ENCODE measurements around the gene AMELX. TPM values are rescaled to one million over a fixed set of nuclear protein-coding genes. Genes with fewer than 3 reads are reported as not detected.

The AMELX gene
- total RNA-seq: not detected
- not detected for polyA plus RNA-seq
- long read RNA-seq, donor 1: 0 reads
- long read RNA-seq, donor 2: 0 reads
- long read RNA-seq, donor 3: 0 reads
- long read RNA-seq, donor 4: 0 reads
- long read RNA-seq, donor 5: 0 reads
- long read RNA-seq, donor 6: 0 reads
- long read RNA-seq, donor 7: 0 reads
- long read RNA-seq, donor 8: 0 reads
- long read RNA-seq, donor 9: 0 reads
- long read RNA-seq, donor 10: 0 reads

DNA sequence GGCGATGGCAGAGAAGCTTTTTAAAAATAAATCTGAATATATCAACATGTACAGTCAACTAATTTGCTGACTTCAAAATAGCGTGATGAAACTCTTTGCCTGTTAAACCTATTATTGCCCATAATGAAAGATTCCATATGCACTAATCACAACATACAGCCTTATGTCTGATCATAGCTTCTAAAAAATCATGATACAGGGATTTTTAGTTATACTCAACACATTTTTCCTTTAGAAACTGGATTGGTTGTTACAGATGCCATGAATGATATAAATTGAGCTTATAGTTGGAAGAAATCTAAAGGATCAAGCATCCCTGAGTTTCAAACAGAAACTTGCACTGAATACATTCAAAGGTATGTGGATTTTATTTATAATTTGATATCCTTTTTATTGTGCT is at the start of gene AMELX:
TSS of gene AMELX (plus strand) at position 301 of the 400 bp plus-strand sequence. CDS start 1,376 bp downstream, outside the sequence.
- Histone ChIP-seq H3K4me1 (replicated peaks in 1 of 2) (no peaks in the 10 kb centered on the region), H3K27me3 (peaks cover 7% of the 10 kb centered on the region), H3K9me3 (replicated peaks in 1 of 3) (no peaks in the 10 kb centered on the region), H3K27ac (no peak within 1 kb of the TSS), H3K36me3 (replicated peaks in 1 of 2) (no peaks in the 10 kb centered on the region), H3K4me3 (no peak within 1 kb of the TSS)
- DNase-seq: no peak
- no peak for TF ChIP-seq POLR2A (IDR thresholded peaks at IDR 0.05)
- TF ChIP-seq, protein P1, sequence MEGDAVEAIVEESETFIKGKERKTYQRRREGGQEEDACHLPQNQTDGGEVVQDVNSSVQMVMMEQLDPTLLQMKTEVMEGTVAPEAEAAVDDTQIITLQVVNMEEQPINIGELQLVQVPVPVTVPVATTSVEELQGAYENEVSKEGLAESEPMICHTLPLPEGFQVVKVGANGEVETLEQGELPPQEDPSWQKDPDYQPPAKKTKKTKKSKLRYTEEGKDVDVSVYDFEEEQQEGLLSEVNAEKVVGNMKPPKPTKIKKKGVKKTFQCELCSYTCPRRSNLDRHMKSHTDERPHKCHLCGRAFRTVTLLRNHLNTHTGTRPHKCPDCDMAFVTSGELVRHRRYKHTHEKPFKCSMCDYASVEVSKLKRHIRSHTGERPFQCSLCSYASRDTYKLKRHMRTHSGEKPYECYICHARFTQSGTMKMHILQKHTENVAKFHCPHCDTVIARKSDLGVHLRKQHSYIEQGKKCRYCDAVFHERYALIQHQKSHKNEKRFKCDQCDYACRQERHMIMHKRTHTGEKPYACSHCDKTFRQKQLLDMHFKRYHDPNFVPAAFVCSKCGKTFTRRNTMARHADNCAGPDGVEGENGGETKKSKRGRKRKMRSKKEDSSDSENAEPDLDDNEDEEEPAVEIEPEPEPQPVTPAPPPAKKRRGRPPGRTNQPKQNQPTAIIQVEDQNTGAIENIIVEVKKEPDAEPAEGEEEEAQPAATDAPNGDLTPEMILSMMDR (IDR thresholded peaks at IDR 0.05): no peak
- intact Hi-C loops (cut with DNase I): no loop called here
- 55 to 82% (median 68%) methylated on average over 2 of the region's 2 CpGs for WGBS, 4 donors

DNA sequence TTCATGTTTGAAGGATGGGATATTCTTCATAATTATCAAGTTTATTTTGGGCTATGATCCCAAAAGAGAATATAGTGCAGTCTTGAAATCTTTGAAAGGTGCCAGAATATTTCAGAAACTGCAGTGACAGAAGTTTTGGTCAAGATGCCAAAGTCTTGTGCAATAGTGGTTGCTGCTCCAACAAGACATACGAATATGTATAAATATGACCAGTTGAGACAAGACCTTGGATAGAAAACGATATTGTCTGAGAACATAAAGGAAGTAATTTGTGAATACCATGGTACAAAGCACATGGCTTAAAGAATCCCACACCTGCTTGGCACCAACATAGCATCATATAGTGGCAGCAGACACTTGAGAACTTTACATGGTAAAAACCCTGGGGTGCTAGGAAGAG is 48.6 kb upstream of the AMELX start:
- Histone ChIP-seq H3K27me3 (no peaks in the 10 kb centered on the region), H3K4me3 (no peak overlapping the region), H3K27ac (no peak overlapping the region), H3K9me3 (replicated peaks in 1 of 3) (no peaks in the 10 kb centered on the region), H3K36me3 (replicated peaks in 1 of 2) (no peaks in the 10 kb centered on the region), H3K4me1 (replicated peaks in 1 of 2) (no peaks in the 10 kb centered on the region)
- DNase-seq: no peak
- intact Hi-C loops (cut with DNase I): no loop called here
- 16 to 29% (median 24%) methylated on average over 2 of the region's 2 CpGs for WGBS, 4 donors
- no peak for TF ChIP-seq POLR2A (IDR thresholded peaks at IDR 0.05)
- TF ChIP-seq, protein P1 (IDR thresholded peaks at IDR 0.05): no peak

DNA sequence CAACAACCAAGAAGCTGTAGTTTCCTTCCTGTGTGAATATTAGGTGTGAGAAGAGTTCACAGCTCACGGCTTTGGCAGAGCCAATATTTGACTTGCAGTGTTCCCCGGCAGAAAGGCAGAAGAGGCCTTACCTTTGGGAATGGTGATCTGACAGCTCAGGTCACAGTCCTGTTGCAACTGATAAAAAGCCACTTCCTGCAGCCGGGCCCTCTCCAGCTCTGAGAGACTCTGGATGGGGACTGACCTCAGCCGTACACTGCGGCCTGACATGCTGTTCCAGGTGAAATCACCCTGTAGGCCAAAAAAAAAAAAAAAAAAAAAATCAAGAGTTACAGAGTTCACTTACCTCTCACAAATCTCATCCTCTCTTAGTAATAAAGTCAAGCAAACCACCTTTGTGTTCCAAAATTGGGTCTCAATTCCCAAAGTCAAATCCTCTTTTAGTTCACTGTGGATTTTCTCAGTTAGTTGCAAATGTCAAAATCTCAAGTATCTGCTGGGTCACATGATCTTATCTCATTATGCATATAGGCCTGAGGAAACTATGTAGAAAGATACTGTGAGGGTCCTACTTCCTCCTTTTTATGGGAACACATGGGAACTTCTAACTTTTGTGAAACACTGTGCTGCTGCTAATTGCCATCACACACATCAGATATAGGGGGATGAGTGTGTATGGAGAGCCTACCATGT is 38.6 kb upstream of the AMELX start:
- Histone ChIP-seq H3K27ac (no peak overlapping the region), H3K27me3 (peaks cover 5% of the 10 kb centered on the region), H3K36me3 (replicated peaks in 1 of 2) (no peaks in the 10 kb centered on the region), H3K4me1 (replicated peaks in 1 of 2) (no peaks in the 10 kb centered on the region), H3K9me3 (replicated peaks in 1 of 3) (no peaks in the 10 kb centered on the region), H3K4me3 (no peak overlapping the region)
- TF ChIP-seq POLR2A (IDR thresholded peaks at IDR 0.05): no peak
- TF ChIP-seq, protein P1 (IDR thresholded peaks at IDR 0.05): no peak
- intact Hi-C loops (cut with DNase I): no loop called here
- 81 to 83% (median 82%) methylated on average over 5 of the region's 5 CpGs for WGBS, 4 donors
- no peak for DNase-seq

DNA sequence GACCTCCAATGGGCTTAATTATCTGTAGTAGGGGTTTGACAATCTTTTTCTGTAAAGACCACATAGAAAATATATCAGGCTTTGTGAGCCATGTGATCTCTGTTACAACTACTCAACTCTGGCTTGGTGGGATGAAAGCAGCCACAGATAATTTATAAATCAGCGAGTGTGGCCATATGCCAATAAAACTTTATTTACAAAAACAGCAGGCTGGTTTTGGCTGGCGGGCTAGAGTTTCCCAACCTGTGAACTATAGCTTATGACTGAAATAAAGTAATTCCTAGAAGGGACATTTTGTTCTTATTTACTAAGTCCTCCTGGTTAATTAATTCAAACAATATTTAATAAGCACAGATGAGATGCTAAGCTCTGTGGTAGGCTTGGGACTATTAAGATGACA is 35.9 kb upstream of the AMELX start:
- WGBS, 4 donors: 66 to 79% (median 69%) methylated on average over 2 of the region's 2 CpGs
- H3K4me3 ChIP-seq: no peak overlapping the region
- H3K36me3 ChIP-seq (replicated peaks in 1 of 2): no peaks in the 10 kb centered on the region
- H3K27ac ChIP-seq: no peak overlapping the region
- peaks cover 5% of the 10 kb centered on the region for H3K27me3 ChIP-seq
- no peaks in the 10 kb centered on the region for H3K9me3 ChIP-seq (replicated peaks in 1 of 3)
- TF ChIP-seq, protein P1 (IDR thresholded peaks at IDR 0.05): no peak
- TF ChIP-seq POLR2A (IDR thresholded peaks at IDR 0.05): no peak
- no peaks in the 10 kb centered on the region for H3K4me1 ChIP-seq (replicated peaks in 1 of 2)
- no peak for DNase-seq
- intact Hi-C loops (cut with DNase I): no loop called here
